HG02610 (cell line): Measurements from ENCODE around the gene SOX18.

Experiments used
- ATAC-seq: cut with Tn5 transposase; IDR thresholded peaks from one replicate; pipeline ENCODE4 v1.9.1; 2021; ENCODE audit warnings: mild to moderate bottlenecking, moderate library complexity; ENCODE audit not compliant: unreplicated experiment

The SOX18 gene

DNA sequence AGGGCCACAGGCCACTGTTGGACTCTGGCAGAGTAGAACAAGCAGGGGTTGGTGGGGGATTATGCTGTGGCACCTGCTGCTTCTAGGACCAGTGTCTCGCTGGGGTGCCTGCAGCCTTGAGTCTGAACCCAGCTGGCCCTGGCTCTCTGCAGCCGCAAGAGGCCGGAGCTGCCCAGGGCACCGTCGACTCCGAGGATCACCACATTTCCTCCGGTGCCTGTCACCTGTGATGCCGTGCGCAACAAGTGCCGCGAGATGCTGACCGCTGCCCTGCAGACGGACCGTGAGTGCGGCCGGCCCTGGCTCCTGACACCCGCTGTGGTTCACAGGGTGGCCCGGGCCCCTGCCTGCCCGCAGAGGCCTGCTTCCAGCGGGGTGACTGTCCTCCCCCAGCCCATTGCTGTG, 19.8 kb upstream of the SOX18 start:
- ATAC-seq, result no peak

- ATAC-seq, result no peak
Measured at GRCh38 chr20:64068386-64069208, 19.2 kb upstream of the SOX18 start.

- no peak for ATAC-seq
Measured at GRCh38 chr20:64067733-64068307, 18.4 kb upstream of the SOX18 start.

- ATAC-seq, result no peak
Measured at GRCh38 chr20:64067005-64067632, 17.7 kb upstream of the SOX18 start.

- peak; percentile 23 for ATAC-seq
Measured at GRCh38 chr20:64065974-64066343, 16.5 kb upstream of the SOX18 start.

DNA sequence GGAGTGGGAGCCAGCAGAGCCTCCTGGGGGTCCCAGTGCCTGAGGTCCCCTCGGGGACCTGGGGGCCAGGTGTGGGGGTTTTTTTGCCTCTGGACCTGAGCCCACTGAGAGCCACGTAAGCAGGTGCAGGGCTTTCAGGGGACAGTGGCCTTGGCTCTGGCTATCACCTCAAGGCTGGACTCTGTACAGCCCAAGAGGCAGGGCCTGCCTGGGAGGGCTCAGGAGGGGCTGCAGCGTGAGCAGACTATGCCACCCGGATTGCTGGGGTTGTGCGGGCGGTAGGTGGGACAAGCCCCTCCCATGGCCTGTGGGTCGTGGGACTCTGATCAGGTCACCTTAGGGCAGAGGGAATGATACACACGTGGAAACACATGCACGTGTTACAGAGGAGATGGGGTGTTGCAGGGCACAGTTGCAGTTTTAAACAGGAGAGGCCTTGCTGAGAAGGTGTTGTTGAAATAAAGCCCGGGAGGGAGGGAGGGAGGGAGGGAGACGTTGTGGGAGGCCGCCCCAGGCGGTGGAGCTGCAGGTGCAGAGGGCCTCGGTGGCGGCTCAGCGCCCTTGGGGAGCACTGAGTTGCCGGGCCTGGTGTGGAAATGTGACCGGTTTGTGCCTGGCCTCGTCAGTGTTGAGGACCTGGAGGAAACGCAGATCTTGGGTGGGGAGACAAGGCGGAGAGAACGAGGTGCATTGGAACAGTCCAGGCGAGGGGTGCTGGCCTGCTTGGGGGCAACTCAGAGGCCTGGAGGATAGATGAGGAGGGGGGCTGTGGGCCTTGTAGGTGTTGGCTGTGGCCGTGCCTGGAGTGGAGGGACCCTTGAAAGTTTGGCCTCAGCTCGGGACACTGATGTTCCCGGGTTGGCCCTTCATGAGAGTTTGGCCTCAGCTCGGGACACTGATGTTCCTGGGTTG, 15.9 kb upstream of the SOX18 start:
- ATAC-seq, result no peak

DNA sequence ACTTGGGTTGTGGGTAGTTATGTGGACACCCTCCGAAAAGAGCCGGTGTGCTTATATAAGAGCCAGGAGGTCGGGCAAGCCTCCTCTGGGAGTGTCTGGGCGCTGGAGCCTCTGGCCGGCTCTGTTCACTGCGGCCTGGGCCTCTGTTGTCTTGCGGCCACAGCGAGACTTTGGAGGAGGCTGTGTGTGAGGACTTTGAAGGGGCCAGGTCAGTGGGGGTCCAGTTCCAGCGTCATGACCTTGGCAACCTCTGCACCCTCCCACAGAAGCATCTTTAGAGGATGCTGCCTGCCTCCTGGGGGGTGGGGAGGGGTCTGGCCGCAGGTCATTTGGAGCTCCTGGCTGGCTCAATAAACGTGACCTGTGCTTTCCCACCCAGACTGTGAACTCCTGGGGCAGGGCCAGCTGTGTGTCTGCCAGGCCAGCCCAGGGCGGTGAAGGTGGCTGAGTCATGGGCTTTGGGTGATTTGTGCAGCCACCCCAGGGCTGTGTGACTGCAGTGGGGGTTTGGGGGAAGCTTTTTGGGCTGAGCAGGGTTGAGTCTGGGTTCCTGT, 14.8 kb upstream of the SOX18 start:
- ATAC-seq, result no peak

GRCh38 chr20:64063389-64064144, 14.1 kb upstream of the SOX18 start:
- no peak for ATAC-seq

- peak; percentile 77 for ATAC-seq
Measured at GRCh38 chr20:64062596-64063388, 13.4 kb upstream of the SOX18 start, which contains the start of gene TCEA2. Gene TCEA2 (plus strand): TSS chr20:64063198. CDS start chr20:64063313, 115 bp downstream.

- ATAC-seq, result no peak
Measured at GRCh38 chr20:64062276-64062595, 12.8 kb upstream of the SOX18 start.

- no peak for ATAC-seq
Measured at GRCh38 chr20:64058536-64058935, 9.1 kb upstream of the SOX18 start.

- no peak for ATAC-seq
Measured at GRCh38 chr20:64057628-64058498, 8.4 kb upstream of the SOX18 start.

- no peak for ATAC-seq
Measured at GRCh38 chr20:64056889-64057627, 7.6 kb upstream of the SOX18 start.

GRCh38 chr20:64056639-64056888, 7.1 kb upstream of the SOX18 start:
- no peak for ATAC-seq

- no peak for ATAC-seq
Measured at GRCh38 chr20:64055893-64056638, 6.6 kb upstream of the SOX18 start.

DNA sequence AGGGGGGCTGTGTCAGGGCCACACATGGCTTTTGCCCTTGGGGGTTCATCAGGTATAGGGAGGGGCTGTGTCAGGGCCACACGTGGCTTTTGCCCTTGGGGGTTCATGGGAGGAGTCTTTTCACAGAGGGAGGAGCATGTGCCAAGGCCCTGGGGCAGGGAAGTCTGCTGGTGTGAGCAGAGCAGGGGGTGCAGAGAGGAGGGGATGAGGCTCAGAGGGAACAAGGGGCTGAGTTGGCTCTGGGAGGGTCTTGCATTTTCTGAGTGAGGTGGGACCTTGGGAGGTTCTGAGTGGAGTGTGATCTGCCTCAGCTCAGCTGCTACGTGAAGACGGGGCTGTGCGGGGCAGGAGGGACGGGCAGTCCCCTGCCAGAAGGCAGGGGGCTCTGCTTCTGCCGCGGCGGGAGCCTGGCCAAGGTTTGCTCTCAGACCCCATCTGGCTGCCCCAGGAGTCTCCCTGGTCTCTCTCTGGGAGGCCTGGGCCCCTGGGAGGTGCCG, 6.0 kb upstream of the SOX18 start:
- ATAC-seq, result no peak
